Stimulated activated CD4-positive, alpha-beta T cell treated with anti-CD3 and anti-CD28 coated beads, Interleukin-1b, Interleukin-23, amount 100 ng/mL, for 48 hours (primary cell): Measurements from ENCODE around the gene UNKL.
A peak's percentile ranks its signal among the peaks of the same experiment; 100 is the strongest.

Experiments used
- DNase-seq: peaks from one replicate; pipeline ENCODE4 v3.0.0-alpha.2; 2020

Gene UNKL

GRCh38 chr16:1414532-1415260 lies at the start of gene UNKL:
Gene UNKL (minus strand): TSS chr16:1414704. CDS start chr16:1414691, 13 bp downstream.
- peak; percentile 77 for DNase-seq

- no peak for DNase-seq
These were observed 46.6 kb upstream of the UNKL start for GRCh38 chr16:1461146-1461545.

- DNase-seq: no peak
These were observed 46.2 kb upstream of the UNKL start for GRCh38 chr16:1460602-1461138.

GRCh38 chr16:1459967-1460366 lies 45.5 kb upstream of the UNKL start:
- DNase-seq: no peak

GRCh38 chr16:1458977-1459341 lies 44.5 kb upstream of the UNKL start:
- DNase-seq: no peak

GRCh38 chr16:1458336-1458976 lies 44.0 kb upstream of the UNKL start:
- peak; percentile 59 for DNase-seq

GRCh38 chr16:1457489-1458245 lies 43.2 kb upstream of the UNKL start:
- no peak for DNase-seq

- DNase-seq: no peak
These were observed 42.4 kb upstream of the UNKL start for GRCh38 chr16:1456951-1457350.

GRCh38 chr16:1455190-1456171 lies 41.0 kb upstream of the UNKL start:
- no peak for DNase-seq

- DNase-seq: no peak
These were observed 40.1 kb upstream of the UNKL start for GRCh38 chr16:1454561-1454960.

GRCh38 chr16:1453316-1453715 lies 38.8 kb upstream of the UNKL start:
- no peak for DNase-seq

GRCh38 chr16:1452530-1452929 lies 38.0 kb upstream of the UNKL start:
- no peak for DNase-seq

- no peak for DNase-seq
These were observed 37.3 kb upstream of the UNKL start for GRCh38 chr16:1451702-1452392.

- DNase-seq: no peak
These were observed 36.3 kb upstream of the UNKL start for GRCh38 chr16:1450841-1451240.

GRCh38 chr16:1450218-1450617 lies 35.7 kb upstream of the UNKL start:
- DNase-seq: no peak

- no peak for DNase-seq
These were observed 34.8 kb upstream of the UNKL start for GRCh38 chr16:1449201-1449788.

GRCh38 chr16:1448536-1449116 lies 34.1 kb upstream of the UNKL start:
- DNase-seq: no peak

- no peak for DNase-seq
These were observed 33.5 kb upstream of the UNKL start for GRCh38 chr16:1447965-1448364.

- DNase-seq: no peak
These were observed 32.0 kb upstream of the UNKL start for GRCh38 chr16:1446296-1447080.

GRCh38 chr16:1445518-1446203 lies 31.2 kb upstream of the UNKL start:
- DNase-seq: no peak
